GM21825 (cell line): ENCODE measurements around the gene GAA.

Experiments used
- ATAC-seq: cut with Tn5 transposase; IDR thresholded peaks from one replicate; pipeline ENCODE4 v1.9.1; 2021; ENCODE audit warnings: mild to moderate bottlenecking, moderate library complexity; ENCODE audit not compliant: unreplicated experiment

GAA gene

DNA sequence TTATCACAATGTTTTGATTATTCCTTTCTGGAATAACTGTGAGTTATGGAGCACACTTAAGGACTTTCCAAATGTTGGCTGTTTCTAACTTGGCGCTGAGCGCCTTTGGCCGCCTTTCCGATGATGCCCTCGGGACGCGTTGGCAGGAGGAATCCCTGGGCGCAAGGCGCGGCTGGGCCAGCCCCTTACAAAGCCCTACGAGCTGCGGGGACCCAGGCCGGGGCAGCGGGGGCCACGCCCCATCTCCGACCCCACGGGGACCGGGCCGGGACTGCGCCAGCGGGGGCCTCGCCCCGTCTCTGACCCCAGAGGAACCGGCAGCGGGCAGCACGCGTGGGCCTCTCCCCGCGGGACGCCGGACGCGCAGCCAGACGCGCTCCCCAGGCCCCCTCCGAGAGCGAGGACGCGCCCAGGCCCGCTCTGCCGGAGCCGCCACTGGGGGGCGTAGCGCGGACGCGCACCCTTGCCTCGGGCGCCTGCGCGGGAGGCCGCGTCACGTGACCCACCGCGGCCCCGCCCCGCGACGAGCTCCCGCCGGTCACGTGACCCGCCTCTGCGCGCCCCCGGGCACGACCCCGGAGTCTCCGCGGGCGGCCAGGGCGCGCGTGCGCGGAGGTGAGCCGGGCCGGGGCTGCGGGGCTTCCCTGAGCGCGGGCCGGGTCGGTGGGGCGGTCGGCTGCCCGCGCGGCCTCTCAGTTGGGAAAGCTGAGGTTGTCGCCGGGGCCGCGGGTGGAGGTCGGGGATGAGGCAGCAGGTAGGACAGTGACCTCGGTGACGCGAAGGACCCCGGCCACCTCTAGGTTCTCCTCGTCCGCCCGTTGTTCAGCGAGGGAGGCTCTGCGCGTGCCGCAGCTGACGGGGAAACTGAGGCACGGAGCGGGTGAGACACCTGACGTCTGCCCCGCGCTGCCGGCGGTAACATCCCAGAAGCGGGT lies at the start of gene GAA:
TSS of gene GAA (plus strand) at position 571 of the 935 bp plus-strand sequence. CDS start 3,006 bp downstream, outside the sequence.
- peak; percentile 61 for ATAC-seq

DNA sequence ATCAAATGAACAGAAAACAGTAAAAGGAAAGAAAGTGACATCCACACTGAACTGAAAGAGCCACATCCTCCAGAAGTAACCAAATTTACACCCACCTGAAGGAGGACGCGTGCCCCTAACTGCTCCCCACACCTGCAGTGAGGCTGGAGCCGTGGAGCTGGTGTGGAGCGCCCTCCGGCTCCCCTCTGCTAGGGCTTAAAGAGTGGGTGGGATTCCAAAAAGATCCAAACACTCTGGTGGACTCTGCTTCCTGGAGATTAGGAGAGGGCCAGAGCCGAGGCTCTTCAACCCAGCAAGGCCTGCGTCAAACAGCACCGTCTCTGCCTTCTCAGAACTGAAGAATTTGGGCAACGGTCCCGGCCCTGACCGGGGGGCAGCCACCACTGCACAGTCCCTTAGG lies 49.7 kb upstream of the GAA start:
- no peak for ATAC-seq

DNA sequence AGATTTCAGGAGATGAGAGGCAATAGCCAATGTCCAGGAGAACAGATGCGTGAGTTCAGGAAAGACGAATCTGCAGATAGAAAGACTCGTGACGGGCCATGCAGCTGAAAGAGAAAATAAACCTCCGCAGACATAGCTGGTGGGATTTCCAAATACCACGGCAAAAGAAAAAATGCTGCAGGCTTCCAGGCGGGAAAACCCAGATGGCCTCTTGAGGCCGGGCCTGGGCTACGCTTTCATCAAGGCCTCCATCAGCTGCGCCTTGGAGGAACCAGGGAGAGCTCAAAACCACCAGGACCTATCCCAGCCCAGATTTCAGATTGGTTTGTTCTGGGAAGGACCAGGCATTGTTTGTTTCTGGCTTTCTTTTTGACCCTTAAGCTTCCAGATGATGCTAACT lies 48.3 kb upstream of the GAA start:
- ATAC-seq, result no peak

DNA sequence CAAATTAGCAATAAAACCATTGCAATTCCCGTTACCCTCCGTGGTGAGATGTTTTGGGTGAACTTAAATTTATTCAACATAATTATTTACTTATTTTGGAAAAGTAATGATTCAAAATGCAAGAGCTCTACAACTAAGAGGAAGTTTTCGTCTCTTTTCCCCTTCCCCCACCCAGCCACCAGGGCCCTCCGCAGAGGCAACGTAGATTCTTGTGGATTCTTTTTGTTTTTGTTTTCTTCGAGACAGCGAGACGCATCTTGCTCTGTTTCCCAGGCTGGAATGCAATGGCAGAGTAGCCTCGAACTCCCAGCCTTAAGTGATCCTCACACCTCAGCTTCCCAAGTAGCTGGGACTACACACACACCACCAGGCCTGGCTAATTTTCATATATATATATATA lies 45.8 kb upstream of the GAA start:
- no peak for ATAC-seq

DNA sequence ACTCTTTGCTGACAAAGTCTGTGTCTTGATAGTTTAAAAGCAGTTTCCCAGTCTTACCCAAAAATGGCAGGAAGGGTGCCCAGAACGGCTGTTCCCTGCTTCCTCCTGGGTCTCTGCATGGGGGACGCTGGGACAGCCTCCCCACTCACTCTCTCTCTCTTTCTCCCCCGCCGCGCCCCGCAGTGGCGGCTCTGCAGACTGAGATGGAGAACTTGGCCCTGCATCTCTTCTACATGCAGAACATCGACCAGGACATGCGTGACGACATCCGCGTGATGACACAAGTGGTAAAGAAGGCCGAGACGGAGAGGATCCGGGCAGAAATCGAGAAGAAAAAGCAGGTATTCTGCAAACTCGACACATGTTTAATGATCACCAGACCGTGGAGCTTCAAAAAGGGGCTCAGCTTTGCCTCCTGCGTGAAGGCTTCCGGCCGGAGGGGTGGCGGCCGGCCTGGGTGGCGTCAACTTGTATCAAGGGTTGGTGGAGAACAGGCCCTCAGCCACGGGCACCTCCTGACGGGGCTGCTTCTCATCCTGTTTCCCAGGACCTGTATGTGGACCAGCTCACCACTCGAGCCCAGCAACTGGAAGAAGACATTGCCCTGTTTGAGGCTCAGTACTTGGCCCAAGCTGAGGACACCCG lies 42.9 kb upstream of the GAA start:
- no peak for ATAC-seq

DNA sequence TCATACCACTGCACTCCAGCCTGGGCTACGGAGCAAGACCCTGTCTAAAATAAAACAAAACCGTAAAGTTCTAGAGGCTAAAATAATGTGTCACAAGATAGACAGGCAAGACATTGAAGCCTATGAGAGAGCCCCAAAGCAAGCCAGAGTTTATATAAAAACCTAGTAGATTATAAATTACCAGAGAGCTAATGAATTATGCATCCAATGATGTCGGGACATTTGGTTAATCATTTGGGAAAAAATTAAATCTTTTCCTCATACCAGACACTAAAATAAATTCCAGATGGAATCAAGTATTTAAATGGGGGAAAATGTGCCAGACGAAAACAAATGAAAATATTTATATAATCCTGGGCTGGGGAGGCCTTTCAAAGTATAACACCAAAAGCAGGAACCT lies 40.7 kb upstream of the GAA start:
- no peak for ATAC-seq

DNA sequence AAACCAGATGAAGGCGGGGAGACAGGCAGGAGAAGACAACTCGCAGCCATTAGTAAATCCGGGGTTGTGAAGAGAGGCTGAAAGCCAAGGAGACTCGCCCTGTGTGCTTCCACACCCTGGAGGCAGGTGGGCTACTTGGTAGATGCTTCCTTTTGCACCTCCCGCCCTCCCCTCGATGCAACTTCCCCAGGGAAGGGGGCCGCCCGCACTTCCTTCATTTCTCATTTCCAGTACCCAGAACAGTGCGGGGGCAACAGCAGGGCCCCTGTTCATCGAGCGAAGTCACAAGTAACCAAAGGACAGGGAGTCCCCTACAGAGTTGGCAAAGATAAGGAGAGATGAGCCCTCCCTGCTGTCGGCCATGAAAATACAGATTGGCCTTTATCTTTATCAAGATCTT lies 40.0 kb upstream of the GAA start:
- ATAC-seq, result no peak

DNA sequence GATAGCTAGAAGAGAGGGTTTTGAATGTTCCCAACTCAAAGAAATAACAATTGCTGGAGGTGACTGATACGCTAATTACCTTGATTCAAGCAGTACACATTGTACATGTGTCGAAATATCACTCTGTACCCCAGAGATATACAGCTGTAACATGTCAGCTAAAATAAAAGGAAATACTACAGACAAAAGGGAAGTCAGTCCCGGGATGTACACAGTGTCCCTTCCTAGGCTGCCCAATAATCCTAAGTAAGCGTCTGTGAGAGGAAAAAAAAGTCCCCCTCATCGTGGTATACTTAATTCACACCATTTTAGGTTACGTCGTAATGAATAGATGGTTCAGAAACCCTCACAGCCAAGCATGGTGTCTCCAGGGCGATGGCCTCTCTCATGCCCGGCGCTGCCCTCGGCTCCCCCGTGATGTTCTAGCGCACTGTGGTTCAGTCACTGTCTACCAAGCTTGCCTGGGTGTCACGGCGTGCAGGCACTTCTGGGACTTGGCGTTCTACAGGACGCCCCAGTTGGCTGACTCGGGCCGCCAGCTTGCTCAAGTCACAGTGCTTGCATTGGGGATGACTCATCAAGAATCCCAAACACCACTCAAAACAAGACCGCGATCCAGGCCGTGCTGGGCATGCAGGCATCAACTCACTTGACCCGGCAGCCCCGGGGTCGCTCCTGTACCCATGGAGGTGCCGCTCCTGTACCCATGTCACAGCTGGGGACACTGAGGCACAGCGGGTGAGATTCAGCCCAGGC lies 37.4 kb upstream of the GAA start:
- no peak for ATAC-seq

DNA sequence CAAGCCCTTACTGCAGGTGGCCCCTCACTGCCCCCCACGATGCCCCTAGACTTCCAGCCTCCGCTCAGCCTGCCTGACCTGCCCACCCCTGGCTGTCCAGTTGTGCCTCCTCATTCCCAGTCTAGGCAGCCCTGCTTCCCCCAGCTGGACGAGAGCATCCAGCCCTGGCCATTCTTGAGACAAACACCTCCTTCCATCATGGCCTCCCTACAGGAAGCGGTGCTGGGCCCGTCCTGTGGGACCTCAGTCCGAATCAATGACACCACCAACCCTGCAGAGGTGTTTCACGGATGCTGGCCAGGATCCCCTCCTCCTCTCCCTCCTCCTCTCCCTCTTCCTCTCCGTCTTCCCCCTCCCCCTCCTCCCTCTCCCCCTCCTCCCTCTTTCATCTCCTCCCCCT lies 36.7 kb upstream of the GAA start:
- no peak for ATAC-seq

DNA sequence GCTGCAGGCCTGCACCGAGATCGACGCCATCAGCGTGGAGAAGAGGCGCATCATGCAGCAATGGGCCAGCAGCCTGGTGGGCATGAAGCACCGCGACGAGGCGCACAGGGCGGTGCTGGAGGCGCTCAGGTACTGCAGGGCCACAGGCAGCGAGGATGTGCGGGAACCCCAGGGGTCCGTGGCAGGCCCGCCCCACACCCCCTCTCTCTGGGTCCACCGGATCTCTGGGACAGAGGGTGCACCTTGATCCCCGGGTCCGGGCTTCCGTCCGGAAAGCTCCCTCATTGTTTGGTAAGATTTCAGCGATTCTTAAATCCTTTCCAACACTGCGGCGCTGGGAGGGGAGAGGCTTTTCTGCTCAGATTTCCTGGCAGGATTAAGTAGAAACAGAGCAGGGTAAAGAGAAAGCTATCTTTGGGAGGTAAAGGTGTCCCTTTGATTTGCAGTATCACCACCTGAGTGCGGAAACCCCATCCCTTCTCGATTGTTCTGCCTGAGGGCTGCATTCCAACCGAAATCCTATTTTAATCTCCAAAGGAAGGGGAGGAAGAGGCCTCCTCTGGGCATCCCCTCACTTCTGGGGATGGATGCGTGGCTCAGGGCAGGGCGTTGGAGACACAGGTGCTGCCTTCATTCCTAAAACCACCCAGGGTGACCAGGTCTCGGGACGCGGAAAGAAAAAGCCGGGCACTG lies 35.8 kb upstream of the GAA start:
- no peak for ATAC-seq

DNA sequence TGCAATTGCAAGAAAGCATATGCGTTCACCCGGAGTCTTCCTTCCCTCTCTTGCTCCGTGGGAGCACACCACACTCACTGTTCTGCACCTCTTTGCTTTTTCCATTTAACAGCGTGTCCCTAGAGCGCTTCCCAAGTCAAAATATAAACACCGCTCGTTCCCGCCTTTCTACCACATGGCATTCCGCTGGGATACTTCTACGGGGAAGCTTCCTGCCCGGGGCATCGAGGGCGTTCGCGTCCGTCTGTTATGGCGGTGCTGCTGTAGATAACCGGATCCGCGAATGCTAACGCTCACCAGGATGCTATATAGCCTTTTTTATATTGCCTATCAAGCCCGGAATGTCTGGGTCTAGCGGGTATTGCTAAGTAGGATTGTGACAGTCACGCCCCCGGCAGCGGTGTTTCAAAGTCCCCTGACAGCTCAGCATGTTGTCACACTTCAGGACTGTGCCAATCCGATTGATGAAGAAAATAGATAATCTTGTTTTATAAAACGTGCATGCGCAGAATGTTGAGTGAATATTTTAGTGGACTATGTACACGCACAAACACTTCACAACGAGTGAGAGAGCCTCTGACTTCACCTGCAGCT lies 33.9 kb upstream of the GAA start:
- ATAC-seq, result no peak

DNA sequence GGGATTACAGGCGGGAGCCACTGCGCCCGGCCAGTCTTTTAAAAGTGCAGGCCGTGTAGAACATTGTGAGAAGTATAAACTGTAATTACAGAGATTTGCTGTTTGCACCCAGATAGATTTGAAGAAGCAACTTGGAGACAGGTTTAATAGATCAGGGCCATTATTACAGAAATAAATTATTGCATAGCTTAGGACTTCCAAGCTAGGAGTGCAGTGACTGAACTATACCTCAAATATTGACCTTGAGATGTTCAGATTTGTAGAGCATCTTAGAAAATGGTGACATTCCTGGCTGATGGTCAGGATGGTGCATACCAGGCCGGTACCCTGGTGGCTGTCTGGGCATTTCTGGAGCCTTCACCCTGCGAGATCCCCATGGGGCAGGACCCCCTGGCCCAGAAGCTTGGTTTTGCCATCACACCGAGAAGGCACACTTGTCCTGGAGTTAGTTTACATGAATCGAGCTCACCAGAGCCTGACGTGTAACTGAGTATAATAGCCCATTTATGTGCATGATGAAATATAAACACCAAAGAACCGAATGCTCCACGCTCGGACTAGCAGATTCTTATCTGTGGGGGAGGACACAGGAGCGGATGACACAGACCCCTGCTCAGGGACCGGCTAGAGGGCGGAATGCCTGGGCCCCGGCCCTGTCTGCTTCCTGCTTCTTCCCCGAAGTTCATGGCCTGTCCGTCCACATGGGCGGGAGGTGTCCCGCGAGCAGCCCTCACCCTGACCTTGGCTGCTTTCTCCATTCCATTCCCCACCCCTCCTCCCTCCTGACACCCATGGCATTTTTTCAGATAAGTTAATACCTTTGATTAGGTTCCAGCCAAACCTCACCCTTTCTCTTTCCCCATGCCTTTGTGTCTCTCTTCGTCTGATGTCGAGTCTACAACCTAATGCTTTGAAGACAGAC lies 32.8 kb upstream of the GAA start:
- no peak for ATAC-seq

DNA sequence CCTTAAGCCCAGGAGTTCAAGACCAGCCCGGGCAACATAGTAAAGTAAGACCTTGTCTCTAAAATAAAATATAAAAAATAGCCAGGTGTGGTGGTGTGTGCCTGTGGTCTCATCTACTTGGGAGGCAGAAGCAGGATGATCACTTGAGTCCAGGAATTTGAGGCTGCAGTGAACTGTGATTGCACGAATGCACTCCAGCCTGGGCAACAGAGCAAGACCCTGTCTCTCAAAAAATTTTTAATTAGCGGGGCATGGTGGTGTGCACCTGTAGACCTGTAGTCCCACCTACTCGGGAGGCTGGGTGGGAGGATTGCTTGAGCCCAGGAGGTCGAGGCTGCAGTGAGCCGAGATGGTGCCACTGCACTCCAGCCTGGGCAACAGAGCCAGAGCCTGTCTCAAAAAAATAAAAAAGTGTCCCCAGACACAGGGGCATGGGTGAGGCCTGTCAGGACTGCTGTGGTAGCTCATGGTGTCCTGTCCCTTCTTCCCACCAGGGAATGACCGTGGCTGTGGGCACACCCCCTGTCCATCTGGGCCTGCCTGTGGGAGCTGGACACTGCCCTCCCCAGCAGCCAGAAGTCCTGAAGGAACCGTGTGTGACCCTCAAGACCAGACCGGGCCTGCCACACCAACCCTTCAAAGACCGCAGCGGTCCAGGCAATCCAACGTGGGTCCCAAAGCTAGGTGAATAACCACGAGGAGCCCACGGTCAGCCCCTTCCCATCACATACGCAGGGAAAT lies 30.8 kb upstream of the GAA start:
- ATAC-seq, result no peak

DNA sequence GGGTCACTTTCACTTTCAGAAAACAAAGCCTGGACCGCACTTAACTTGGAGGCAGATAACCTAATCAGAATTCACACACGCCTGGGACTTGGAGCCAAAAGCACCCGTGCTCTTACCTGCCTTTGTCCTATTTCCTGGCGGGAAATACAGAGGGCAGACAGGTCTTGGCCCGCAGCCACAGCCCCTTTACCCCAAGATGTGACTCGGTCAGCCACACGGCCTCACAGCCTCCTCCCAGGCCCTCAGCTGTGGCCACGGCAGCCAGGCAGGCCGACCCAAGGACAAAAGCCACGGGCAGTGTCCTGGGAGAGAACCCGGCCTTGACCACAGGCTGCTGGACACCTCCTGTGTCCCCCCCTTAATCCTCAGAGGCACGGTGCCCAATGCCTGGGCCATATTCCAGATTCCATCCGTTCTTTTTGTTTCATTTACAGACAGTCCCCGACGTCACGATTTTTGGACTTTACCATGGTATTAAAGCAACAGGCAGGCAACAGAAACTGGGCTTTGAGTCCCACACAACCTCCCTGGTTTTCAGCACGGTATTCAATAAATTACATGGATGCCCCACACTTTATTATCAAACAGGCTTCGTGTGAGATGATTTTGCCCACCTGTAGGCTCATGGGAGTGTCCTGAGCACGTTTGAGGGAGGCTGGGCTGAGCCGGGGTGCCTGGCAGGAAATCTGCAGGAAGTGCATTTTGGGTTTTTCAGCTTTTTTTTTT lies 30.1 kb upstream of the GAA start:
- no peak for ATAC-seq

DNA sequence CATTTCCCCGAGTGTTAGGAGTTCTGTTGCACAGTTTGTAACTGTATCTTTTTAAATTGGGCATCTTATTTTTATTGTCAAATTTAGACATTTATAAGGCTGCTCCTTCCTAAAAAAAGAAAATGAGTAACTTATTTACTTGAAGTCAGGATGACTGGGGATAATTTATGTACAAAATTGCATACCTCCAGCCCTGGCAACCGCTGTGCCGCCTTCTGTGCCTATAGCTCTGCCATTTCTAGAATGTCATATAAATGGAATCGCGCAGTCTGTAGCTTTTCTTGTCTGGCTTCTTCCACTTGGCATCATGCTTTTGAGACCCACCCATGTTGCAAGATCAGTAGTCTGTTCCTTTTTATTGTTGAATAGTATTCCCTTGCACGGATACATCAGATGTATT lies 29.0 kb upstream of the GAA start:
- ATAC-seq, result no peak

DNA sequence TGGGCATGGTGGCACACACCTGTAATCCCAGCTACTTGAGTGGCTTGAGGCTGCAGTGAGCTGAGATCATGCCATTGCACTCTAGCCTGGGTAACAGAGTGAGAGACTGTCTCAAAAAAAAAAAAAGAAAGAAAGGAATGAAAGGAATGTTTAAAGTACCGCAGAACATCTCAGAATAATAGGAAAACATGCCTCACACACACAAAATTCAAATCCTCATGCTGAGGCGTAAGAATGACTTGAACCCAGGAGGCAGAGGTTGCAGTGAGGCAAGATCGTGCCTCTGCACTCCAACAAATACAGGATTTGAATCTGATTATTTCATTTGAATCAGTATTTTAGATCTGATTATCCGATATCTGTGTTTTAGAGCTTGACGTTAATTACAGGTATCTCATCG lies 21.3 kb upstream of the GAA start:
- no peak for ATAC-seq

DNA sequence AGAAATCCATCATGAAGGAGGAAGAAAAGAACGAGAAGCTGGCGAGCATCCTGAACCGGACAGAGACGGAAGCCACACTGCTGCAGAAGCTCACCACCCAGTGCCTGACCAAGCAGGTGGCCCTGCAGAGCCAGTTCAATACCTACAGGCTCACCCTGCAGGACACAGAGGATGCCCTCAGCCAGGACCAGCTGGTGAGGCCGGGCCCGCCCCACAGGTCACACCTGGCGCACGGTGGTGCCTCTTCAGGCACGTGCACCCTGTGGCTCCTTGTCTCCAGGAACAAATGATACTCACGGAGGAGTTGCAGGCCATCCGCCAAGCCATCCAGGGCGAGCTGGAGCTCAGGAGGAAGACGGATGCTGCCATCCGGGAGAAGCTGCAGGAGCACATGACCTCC lies 19.8 kb upstream of the GAA start:
- ATAC-seq, result no peak

DNA sequence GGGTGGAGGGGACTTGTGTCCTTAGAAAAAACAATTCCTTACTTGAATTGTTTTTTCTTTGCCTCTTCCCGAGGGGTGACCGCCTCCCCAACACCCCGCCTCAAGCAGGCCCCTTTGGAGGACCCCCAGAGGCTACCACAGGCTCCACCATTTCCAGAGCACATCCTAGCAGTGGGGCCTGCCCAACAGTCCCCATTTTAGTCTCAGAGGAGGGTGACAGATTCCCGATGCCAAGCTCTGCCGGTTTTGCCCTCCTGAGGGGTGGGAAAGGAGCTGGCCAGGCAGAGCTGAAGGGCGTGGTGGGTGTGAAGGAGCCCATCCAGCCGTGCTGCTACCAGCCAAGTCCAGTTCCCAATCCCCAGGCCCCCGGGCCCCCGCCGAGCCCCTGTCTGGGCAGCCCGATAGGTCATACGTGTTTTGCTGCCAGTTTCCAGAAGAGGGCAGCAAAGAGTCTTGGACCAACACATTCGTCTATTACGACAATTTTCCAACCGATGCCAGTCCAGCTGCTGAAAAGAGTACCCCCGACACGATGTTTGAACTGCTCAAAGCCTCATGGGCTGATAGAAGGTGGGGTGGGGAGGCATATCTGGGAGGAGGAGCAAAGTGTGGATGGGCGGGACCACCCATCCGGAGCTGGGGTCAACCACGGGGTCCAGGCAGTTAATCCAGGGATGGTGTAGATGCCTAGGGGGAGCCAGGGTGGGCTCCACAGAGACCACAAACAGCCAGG lies 18.8 kb upstream of the GAA start:
- no peak for ATAC-seq
